ENCODE results near the gene HSPB3. TPM values are rescaled to one million over a fixed set of nuclear protein-coding genes. Genes with fewer than 3 reads are reported as not detected.

The HSPB3 gene
- total and polyA plus RNA-seq, 2 of the 8 experiments (the other 6 are each of a cell fraction or from before 2014, with no cell fraction given): not detected

DNA sequence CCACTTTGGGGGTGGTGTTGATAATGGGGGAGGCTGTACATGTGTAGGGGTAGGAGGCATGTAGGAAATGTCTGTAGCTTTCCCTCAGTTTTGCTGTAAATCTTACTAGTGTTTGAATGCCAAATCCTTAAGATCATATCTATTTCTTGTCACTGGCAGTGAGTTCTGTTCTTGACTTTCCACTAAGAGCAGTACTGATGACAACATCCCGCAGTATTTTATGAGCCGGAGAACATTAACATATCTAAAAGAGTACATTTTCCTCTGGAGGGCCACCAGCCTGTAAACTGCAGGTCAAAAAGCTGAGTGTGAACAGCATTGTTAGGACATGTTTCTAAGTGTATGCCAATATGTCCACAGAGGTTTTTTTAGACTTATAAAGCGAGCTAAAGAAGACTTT is 2.5 kb upstream of the HSPB3 start (continued):
- TF ChIP-seq SP2 (IDR thresholded peaks at IDR 0.05; ENCODE audit: low read length): no peak

Data from H1 (cell line).